Lower leg skin (tissue), 4 donors: ENCODE results near the gene AKT3. TPM values are rescaled to one million over a fixed set of nuclear protein-coding genes. Genes with fewer than 3 reads are reported as not detected.

Experiments
- DNase-seq, 2 donors: peaks; one replicate each; pipeline ENCODE4 v3.0.0-alpha.2; 2019; ENCODE audit warnings: low spot score in 2 of 2
- H3K4me3 ChIP-seq: fragments of 200-600 bp; sonication (generic); 2 replicates; pipeline ENCODE4 v1.5.1; 2017; ENCODE audit warnings: mild to moderate bottlenecking, low read depth; ENCODE audit not compliant: poor library complexity, severe bottlenecking
- POLR2A ChIP-seq, 2 donors: fragments of 450-650 bp; IDR thresholded peaks; one replicate each; pipeline ENCODE4 v1.6.1; 2016 to 2017; ENCODE audit warnings: antibody characterized with exemption in 2 of 2, mild to moderate bottlenecking in 1 of 2, moderate library complexity in 1 of 2
- WGBS, 2 donors: methylation state at CpG; one replicate each; pipeline ENCODE4 v1.1.5; 2018; 5-methylcytosine and 5-hydroxymethylcytosine counted together
- intact Hi-C: fragments of 100-400 bp; cut with DNase I; formaldehyde crosslinking; loops from one replicate; pipeline ENCODE4 v1.15.0; 2023; ENCODE audit warnings: low total_unique reads
- total RNA-seq, 4 donors: library from RNA; depleted of rRNA; stranded (reverse); fragments of >200 nt; gene quantifications; one replicate each; pipeline ENCODE4 v1.1.0, GENCODE V29; 2016
- TF ChIP-seq, protein P1 (sequence below), 3 donors: fragments of 450-650 bp; IDR thresholded peaks; one replicate each; pipeline ENCODE4 v1.5.1; 2016; ENCODE audit warnings: antibody characterized with exemption in 3 of 3, mild to moderate bottlenecking in 3 of 3, moderate library complexity in 2 of 3

Gene AKT3
- total RNA-seq, 4 donors from 2014 or later: 7.8 to 16.3 (median 10.4) TPM

- no peak for DNase-seq
- no peak overlapping the region for H3K4me3 ChIP-seq
- intact Hi-C loops: no loop called here
- no peak for TF ChIP-seq POLR2A (IDR thresholded peaks at IDR 0.05)
- TF ChIP-seq, protein P1, sequence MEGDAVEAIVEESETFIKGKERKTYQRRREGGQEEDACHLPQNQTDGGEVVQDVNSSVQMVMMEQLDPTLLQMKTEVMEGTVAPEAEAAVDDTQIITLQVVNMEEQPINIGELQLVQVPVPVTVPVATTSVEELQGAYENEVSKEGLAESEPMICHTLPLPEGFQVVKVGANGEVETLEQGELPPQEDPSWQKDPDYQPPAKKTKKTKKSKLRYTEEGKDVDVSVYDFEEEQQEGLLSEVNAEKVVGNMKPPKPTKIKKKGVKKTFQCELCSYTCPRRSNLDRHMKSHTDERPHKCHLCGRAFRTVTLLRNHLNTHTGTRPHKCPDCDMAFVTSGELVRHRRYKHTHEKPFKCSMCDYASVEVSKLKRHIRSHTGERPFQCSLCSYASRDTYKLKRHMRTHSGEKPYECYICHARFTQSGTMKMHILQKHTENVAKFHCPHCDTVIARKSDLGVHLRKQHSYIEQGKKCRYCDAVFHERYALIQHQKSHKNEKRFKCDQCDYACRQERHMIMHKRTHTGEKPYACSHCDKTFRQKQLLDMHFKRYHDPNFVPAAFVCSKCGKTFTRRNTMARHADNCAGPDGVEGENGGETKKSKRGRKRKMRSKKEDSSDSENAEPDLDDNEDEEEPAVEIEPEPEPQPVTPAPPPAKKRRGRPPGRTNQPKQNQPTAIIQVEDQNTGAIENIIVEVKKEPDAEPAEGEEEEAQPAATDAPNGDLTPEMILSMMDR (IDR thresholded peaks at IDR 0.05): no peak
These were observed 300.9 kb downstream of the AKT3 start for GRCh38 chr1:243549108-243549507.

GRCh38 chr1:243548516-243548915 lies 301.5 kb downstream of the AKT3 start:
- WGBS, 2 donors: 90 to 93% methylated on average over 1 of the region's 1 CpG
- no peak for TF ChIP-seq POLR2A (IDR thresholded peaks at IDR 0.05)
- TF ChIP-seq, protein P1 (IDR thresholded peaks at IDR 0.05): no peak
- DNase-seq: no peak
- intact Hi-C loops: no loop called here
- no peak overlapping the region for H3K4me3 ChIP-seq

DNA sequence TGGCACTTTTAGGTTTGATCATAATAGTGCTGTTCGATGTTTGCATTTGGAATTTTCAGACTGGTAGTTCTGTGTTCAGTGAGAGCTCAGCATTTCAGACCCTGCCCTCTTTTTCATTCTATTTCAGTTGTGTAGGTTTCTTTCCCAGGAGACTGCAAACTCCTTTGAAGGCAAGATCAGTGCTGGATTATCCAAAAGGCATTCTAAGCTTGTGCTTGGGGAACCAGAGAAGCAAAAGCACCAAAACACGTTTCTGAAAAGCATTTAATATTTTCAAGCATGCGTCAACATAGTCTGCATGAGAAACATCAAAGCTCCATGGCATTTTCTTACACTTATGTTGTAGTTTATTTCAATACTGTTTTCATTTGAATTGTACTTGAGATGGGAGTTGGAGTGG lies 302.2 kb downstream of the AKT3 start:
- intact Hi-C loops: no loop called here
- WGBS, 2 donors: 81 to 88% methylated on average over 3 of the region's 3 CpGs
- TF ChIP-seq, protein P1 (IDR thresholded peaks at IDR 0.05): no peak
- TF ChIP-seq POLR2A (IDR thresholded peaks at IDR 0.05): no peak
- H3K4me3 ChIP-seq: no peak overlapping the region
- DNase-seq: no peak

DNA sequence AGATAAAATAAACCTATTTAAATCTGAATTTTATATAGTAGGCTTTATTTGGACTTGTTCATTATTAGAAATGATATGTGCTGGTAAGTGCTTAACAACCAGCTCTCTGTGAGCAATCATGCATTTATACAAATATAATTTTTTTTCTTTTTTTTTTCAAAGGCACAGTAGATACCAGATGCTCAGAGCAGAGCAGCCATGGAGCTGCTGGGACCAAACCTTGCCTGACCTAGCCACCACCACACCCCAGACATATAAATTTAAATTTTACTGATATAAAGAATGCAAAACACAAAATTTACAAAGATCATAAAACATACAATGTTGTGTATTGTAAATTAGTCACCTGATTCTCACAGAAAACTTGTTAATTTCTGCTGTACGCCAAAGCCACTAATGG lies 303.6 kb downstream of the AKT3 start:
- intact Hi-C loops: no loop called here
- WGBS, 2 donors: 0 to 4% methylated on average over 1 of the region's 1 CpG
- TF ChIP-seq POLR2A (IDR thresholded peaks at IDR 0.05): no peak
- TF ChIP-seq, protein P1 (IDR thresholded peaks at IDR 0.05): no peak
- no peak for DNase-seq
- H3K4me3 ChIP-seq: no peak overlapping the region

DNA sequence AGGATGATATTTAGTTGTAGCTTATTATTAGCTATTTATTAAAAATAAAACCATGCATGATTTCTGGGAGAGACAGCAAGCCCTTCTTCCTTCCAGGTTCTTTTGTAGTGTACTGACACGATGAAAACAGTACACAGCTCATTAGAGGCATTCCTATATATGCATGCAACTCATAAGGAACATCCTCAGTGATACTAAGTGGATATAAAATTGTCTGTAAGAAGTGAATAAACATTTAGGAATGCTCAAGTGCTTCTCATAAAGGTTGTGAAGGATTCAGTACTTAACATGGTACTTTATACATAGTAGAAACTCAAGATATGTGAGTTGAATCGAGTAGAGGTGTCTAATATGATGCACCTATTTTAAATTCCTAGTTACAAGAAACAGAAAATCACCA lies 306.5 kb downstream of the AKT3 start:
- TF ChIP-seq, protein P1 (IDR thresholded peaks at IDR 0.05): no peak
- no peak for TF ChIP-seq POLR2A (IDR thresholded peaks at IDR 0.05)
- no peak for DNase-seq
- intact Hi-C loops: no loop called here
- no peak overlapping the region for H3K4me3 ChIP-seq
- 91% methylated on average over 2 of the region's 2 CpGs for WGBS, 2 donors

- no peak overlapping the region for H3K4me3 ChIP-seq
- TF ChIP-seq, protein P1 (IDR thresholded peaks at IDR 0.05): no peak
- TF ChIP-seq POLR2A (IDR thresholded peaks at IDR 0.05): no peak
- 67 to 76% methylated on average over 7 of the region's 7 CpGs for WGBS, 2 donors
- intact Hi-C loops: no loop called here
- no peak for DNase-seq
These were observed 307.2 kb downstream of the AKT3 start for GRCh38 chr1:243542739-243543415.
